Naive thymus-derived CD8-positive, alpha-beta T cell (primary cell): ENCODE results near the gene AMELX. TPM values are rescaled to one million over a fixed set of nuclear protein-coding genes. Genes with fewer than 3 reads are reported as not detected.

Experiments
- ATAC-seq, 2 donors: fragments of 150-1000 bp; cut with Tn5 transposase in 1 of 2; sonication (Bioruptor Pico), chemical (Tn5 transposase) in 1 of 2; 1 replicate in 1 of 2; 2 replicates in 1 of 2; pipeline ENCODE4 v1.10.0; 2021; ENCODE audit warnings: mild to moderate bottlenecking in 2 of 2, moderate library complexity in 2 of 2
- POLR2A ChIA-PET: fragments of 350-600 bp; sonication (Branson Sonifier 250); formaldehyde crosslinking; loops from one replicate; lab custom pipeline; 2021; ENCODE audit warnings: antibody characterized with exemption; lab: Charles Lee
- DNase-seq, 10 donors: peaks; one replicate each; pipeline versions ENCODE4 v3.0.0 to v3.0.0-alpha.2; 2020 to 2022
- H3K27ac Mint-ChIP-seq, 10 donors: one replicate each; pipeline ENCODE4 v1.8.0; 2020 to 2022; ENCODE audit warnings: mild to moderate bottlenecking in 10 of 10, mixed read lengths in 10 of 10, moderate library complexity in 4 of 10, inconsistent platforms in 1 of 10
- H3K27me3 Mint-ChIP-seq, 5 donors: one replicate each; pipeline ENCODE4 v1.8.0; 2021 to 2022; ENCODE audit warnings: mixed read lengths in 5 of 5
- H3K36me3 Mint-ChIP-seq, 3 donors: one replicate each; pipeline ENCODE4 v1.8.0; 2020 to 2022; ENCODE audit warnings: mixed read lengths in 3 of 3, mild to moderate bottlenecking in 2 of 3, inconsistent platforms in 1 of 3
- H3K4me1 Mint-ChIP-seq, 4 donors: one replicate each; pipeline ENCODE4 v1.8.0; 2021 to 2022; ENCODE audit warnings: mixed read lengths in 4 of 4
- H3K4me3 Mint-ChIP-seq, 10 donors: one replicate each; pipeline ENCODE4 v1.8.0; 2020 to 2022; ENCODE audit warnings: mild to moderate bottlenecking in 10 of 10, mixed read lengths in 10 of 10, moderate library complexity in 6 of 10, inconsistent platforms in 1 of 10
- H3K9me3 Mint-ChIP-seq, 9 donors: one replicate each; pipeline ENCODE4 v1.8.0; 2020 to 2022; ENCODE audit warnings: mixed read lengths in 9 of 9, mild to moderate bottlenecking in 3 of 9, inconsistent platforms in 1 of 9, moderate library complexity in 1 of 9
- polyA plus RNA-seq, 3 donors: library from polyadenylated mRNA; unstranded; fragments of 300-500 nt; fragmentation: Illumina TruSeq; gene quantifications; one replicate each; pipeline ENCODE4 v1.2.3, GENCODE V29; 2021
- total RNA-seq, 8 experiments: library from RNA in 2 of 8; stranded (reverse) in 2 of 8; gene quantifications; one replicate each; pipeline ENCODE4 v1.2.3 and lab custom pipeline; 2021 to 2026

Gene AMELX
- total and polyA plus RNA-seq, 5 experiments from 2014 or later, result not detected

- DNase-seq (no peak), ATAC-seq (no peak)
- Mint-ChIP-seq H3K36me3 (no peaks in the 10 kb centered on the region), H3K4me1 (no peaks in the 10 kb centered on the region), H3K4me3 (no peak overlapping the region), H3K27me3 (peaks cover 0 to 9% (median 0%) of the 10 kb centered on the region in 5 donors), H3K9me3 (no peaks in the 10 kb centered on the region), H3K27ac (no peak overlapping the region)
- POLR2A ChIA-PET, result no interaction called here
Measured at GRCh38 chrX:11272290-11272689, 20.9 kb upstream of the AMELX start.

- peaks cover 0 to 9% (median 0%) of the 10 kb centered on the region in 5 donors for H3K27me3 Mint-ChIP-seq
Measured at GRCh38 chrX:11272863-11273262, 20.4 kb upstream of the AMELX start.

GRCh38 chrX:11273544-11273943, 19.7 kb upstream of the AMELX start:
- peaks cover 0 to 9% (median 0%) of the 10 kb centered on the region in 5 donors for H3K27me3 Mint-ChIP-seq
- no peak for ATAC-seq
- no peak overlapping the region for H3K27ac Mint-ChIP-seq
- H3K36me3 Mint-ChIP-seq, result no peaks in the 10 kb centered on the region
- H3K9me3 Mint-ChIP-seq, result no peaks in the 10 kb centered on the region
- no peak overlapping the region for H3K4me3 Mint-ChIP-seq
- POLR2A ChIA-PET, result no interaction called here
- no peaks in the 10 kb centered on the region for H3K4me1 Mint-ChIP-seq
- no peak for DNase-seq

More at GRCh38 chrX:11272863-11273262, 20.4 kb upstream of the AMELX start:
- no peaks in the 10 kb centered on the region for H3K4me1 Mint-ChIP-seq
- H3K9me3 Mint-ChIP-seq, result no peaks in the 10 kb centered on the region
- POLR2A ChIA-PET, result no interaction called here
- no peak overlapping the region for H3K4me3 Mint-ChIP-seq
- DNase-seq, result no peak
- no peak overlapping the region for H3K27ac Mint-ChIP-seq
- ATAC-seq, result no peak
- H3K36me3 Mint-ChIP-seq, result no peaks in the 10 kb centered on the region

GRCh38 chrX:11282043-11282442, 11.2 kb upstream of the AMELX start:
- H3K27me3 Mint-ChIP-seq, result no peaks in the 10 kb centered on the region

GRCh38 chrX:11285651-11286050, 7.6 kb upstream of the AMELX start:
- Mint-ChIP-seq H3K4me1 (no peaks in the 10 kb centered on the region), H3K4me3 (no peak overlapping the region), H3K27ac (no peak overlapping the region), H3K27me3 (no peaks in the 10 kb centered on the region), H3K9me3 (no peaks in the 10 kb centered on the region), H3K36me3 (no peaks in the 10 kb centered on the region)
- POLR2A ChIA-PET, result no interaction called here
- DNase-seq, result no peak
- no peak for ATAC-seq

More at GRCh38 chrX:11282043-11282442, 11.2 kb upstream of the AMELX start:
- DNase-seq (no peak), ATAC-seq (no peak)
- Mint-ChIP-seq H3K4me3 (no peak overlapping the region), H3K27ac (no peak overlapping the region), H3K9me3 (no peaks in the 10 kb centered on the region), H3K36me3 (no peaks in the 10 kb centered on the region), H3K4me1 (no peaks in the 10 kb centered on the region)
- POLR2A ChIA-PET, result no interaction called here

- H3K27ac Mint-ChIP-seq, result no peak overlapping the region
- no peaks in the 10 kb centered on the region for H3K4me1 Mint-ChIP-seq
- POLR2A ChIA-PET, result no interaction called here
- H3K27me3 Mint-ChIP-seq, result no peaks in the 10 kb centered on the region
- DNase-seq, result no peak
- H3K4me3 Mint-ChIP-seq, result no peak overlapping the region
- no peaks in the 10 kb centered on the region for H3K9me3 Mint-ChIP-seq
- no peaks in the 10 kb centered on the region for H3K36me3 Mint-ChIP-seq
- no peak for ATAC-seq
Measured at GRCh38 chrX:11287505-11287904, 5.7 kb upstream of the AMELX start.

GRCh38 chrX:11290416-11291102, 2.7 kb upstream of the AMELX start:
- Mint-ChIP-seq H3K36me3 (no peaks in the 10 kb centered on the region), H3K27me3 (no peaks in the 10 kb centered on the region), H3K4me1 (no peaks in the 10 kb centered on the region), H3K4me3 (no peak overlapping the region), H3K9me3 (no peaks in the 10 kb centered on the region), H3K27ac (no peak overlapping the region)
- DNase-seq (no peak), ATAC-seq (no peak)
- POLR2A ChIA-PET, result no interaction called here

GRCh38 chrX:11296051-11296450, 2.8 kb downstream of the AMELX start:
- ATAC-seq (no peak), DNase-seq (no peak)
- Mint-ChIP-seq H3K9me3 (peaks cover 0 to 2% (median 0%) of the 10 kb centered on the region in 9 donors), H3K4me3 (no peak overlapping the region), H3K4me1 (no peaks in the 10 kb centered on the region), H3K36me3 (no peaks in the 10 kb centered on the region), H3K27ac (no peak overlapping the region), H3K27me3 (peaks cover 0 to 4% (median 0%) of the 10 kb centered on the region in 5 donors)
- POLR2A ChIA-PET, result no interaction called here

- H3K4me1 Mint-ChIP-seq, result no peaks in the 10 kb centered on the region
- POLR2A ChIA-PET, result no interaction called here
- no peak for DNase-seq
- H3K27me3 Mint-ChIP-seq, result peaks cover 0 to 4% (median 0%) of the 10 kb centered on the region in 5 donors
- H3K36me3 Mint-ChIP-seq, result no peaks in the 10 kb centered on the region
- ATAC-seq, result no peak
- no peak overlapping the region for H3K27ac Mint-ChIP-seq
- H3K9me3 Mint-ChIP-seq, result peaks cover 0 to 2% (median 0%) of the 10 kb centered on the region in 9 donors
- no peak overlapping the region for H3K4me3 Mint-ChIP-seq
Measured at GRCh38 chrX:11298600-11298999, 5.4 kb downstream of the AMELX start.

GRCh38 chrX:11304829-11305228, 11.6 kb downstream of the AMELX start:
- H3K27ac Mint-ChIP-seq, result no peak overlapping the region
- no peaks in the 10 kb centered on the region for H3K36me3 Mint-ChIP-seq
- H3K9me3 Mint-ChIP-seq, result peaks cover 0 to 3% (median 0%) of the 10 kb centered on the region in 9 donors
- DNase-seq (no peak), ATAC-seq (no peak)
- no peak overlapping the region for H3K4me3 Mint-ChIP-seq
- POLR2A ChIA-PET, result no interaction called here
- H3K4me1 Mint-ChIP-seq, result no peaks in the 10 kb centered on the region
- peaks cover 0 to 1% (median 0%) of the 10 kb centered on the region in 5 donors for H3K27me3 Mint-ChIP-seq

- POLR2A ChIA-PET, result no interaction called here
- no peak overlapping the region for H3K27ac Mint-ChIP-seq
- no peaks in the 10 kb centered on the region for H3K4me1 Mint-ChIP-seq
- H3K4me3 Mint-ChIP-seq, result no peak overlapping the region
- peaks cover 0 to 1% (median 0%) of the 10 kb centered on the region in 5 donors for H3K27me3 Mint-ChIP-seq
- peaks cover 0 to 5% (median 0%) of the 10 kb centered on the region in 9 donors for H3K9me3 Mint-ChIP-seq
- DNase-seq (no peak), ATAC-seq (no peak)
- H3K36me3 Mint-ChIP-seq, result no peaks in the 10 kb centered on the region
Measured at GRCh38 chrX:11305641-11306040, 12.4 kb downstream of the AMELX start.

- Mint-ChIP-seq H3K9me3 (peaks cover 0 to 7% (median 0%) of the 10 kb centered on the region in 9 donors), H3K36me3 (no peaks in the 10 kb centered on the region), H3K27me3 (peaks cover 0 to 3% (median 0%) of the 10 kb centered on the region in 5 donors), H3K27ac (no peak overlapping the region), H3K4me3 (no peak overlapping the region), H3K4me1 (no peaks in the 10 kb centered on the region)
- POLR2A ChIA-PET, result no interaction called here
- DNase-seq (no peak), ATAC-seq (no peak)
Measured at GRCh38 chrX:11309220-11309619, 16.0 kb downstream of the AMELX start.

- POLR2A ChIA-PET, result no interaction called here
- H3K4me3 Mint-ChIP-seq, result no peak overlapping the region
- H3K9me3 Mint-ChIP-seq, result peaks cover 0 to 4% (median 0%) of the 10 kb centered on the region in 9 donors
- no peaks in the 10 kb centered on the region for H3K36me3 Mint-ChIP-seq
- ATAC-seq, result no peak
- DNase-seq, result no peak
- H3K27me3 Mint-ChIP-seq, result peaks cover 0 to 3% (median 0%) of the 10 kb centered on the region in 5 donors
- H3K4me1 Mint-ChIP-seq, result no peaks in the 10 kb centered on the region
- H3K27ac Mint-ChIP-seq, result no peak overlapping the region
Measured at GRCh38 chrX:11311706-11312105, 18.5 kb downstream of the AMELX start.
